ENCODE measurements around the gene CCS. TPM values are rescaled to one million over a fixed set of nuclear protein-coding genes. Genes with fewer than 3 reads are reported as not detected.

CCS gene
- total and polyA plus RNA-seq, 9 of the 15 experiments (the other 6 are each of a cell fraction or from before 2014, with no cell fraction given): 1.1 to 46.6 (median 26.8) TPM

- TF ChIP-seq TEAD4 (IDR thresholded peaks at IDR 0.05; ENCODE audit: low read length) (no peak), TEAD4 (CRISPR knock-in tag; IDR thresholded peaks at IDR 0.05; ENCODE audit: borderline replicate concordance) (peak; percentile 45; the same call in 1 of the 2 replicates), PTTG1 (tag; IDR thresholded peaks at IDR 0.05; ENCODE audit: low read depth) (no peak), HLTF (IDR thresholded peaks at IDR 0.05) (peak; percentile 59; the same call in 1 of the 2 replicates), GMEB1 (CRISPR knock-in tag; IDR thresholded peaks at IDR 0.05) (no peak), FUS (optimal IDR thresholded peaks at IDR 0.05; ENCODE audit: low read depth, low read length) (no peak), SAFB (IDR thresholded peaks at IDR 0.05; ENCODE audit: borderline replicate concordance, low read depth, low read length) (no peak), TAL1 (IDR thresholded peaks at IDR 0.05) (no peak), ZNF778 (CRISPR knock-in tag; IDR thresholded peaks at IDR 0.05) (no peak), ZNF408 (CRISPR knock-in tag; IDR thresholded peaks at IDR 0.05; ENCODE audit: low read depth) (no peak), THRB (CRISPR knock-in tag; conservative IDR thresholded peaks at IDR 0.05) (no peak), ZNF445 (CRISPR knock-in tag; IDR thresholded peaks at IDR 0.05; ENCODE audit: low read depth) (0 out of 2 replicates have a peak, but pooled peaks have one; percentile 39), HNRNPL (IDR thresholded peaks at IDR 0.05; ENCODE audit: low read depth, low read length) (no peak)
These were observed 284 bp downstream of the CCS start (continued) for GRCh38 chr11:66593303-66593635.
